ENCODE data around the gene LCE2D.
A peak's percentile ranks its signal among the peaks of the same experiment; 100 is the strongest.
"Not testable (repeated sequence)": the region's sequence is repeated elsewhere in the genome, so short reads cannot be mapped to it uniquely, and the experiment has no call there.

Gene LCE2D

GRCh38 chr1:152663098-152663497 lies at the start of gene LCE2D:
TSS of gene LCE2D (plus strand) at chr1:152663380. CDS start at chr1:152664106, 726 bp downstream.
- DNase-seq (ENCODE audit: low spot score): no peak

- no peak for DNase-seq (ENCODE audit: low spot score)
Measured at GRCh38 chr1:152613511-152613910, 49.7 kb upstream of the LCE2D start, which contains the start of gene LCE3B. TSS of gene LCE3B (plus strand) at chr1:152613811. CDS start at chr1:152613811, 0 bp downstream.

- DNase-seq (ENCODE audit: low spot score): no peak
Measured at GRCh38 chr1:152621993-152622392, 41.2 kb upstream of the LCE2D start.

GRCh38 chr1:152622803-152623202 lies 40.4 kb upstream of the LCE2D start, which contains the start of gene LCE3A:
TSS of gene LCE3A (minus strand) at chr1:152623103. CDS start at chr1:152623103, 0 bp downstream.
- no peak for DNase-seq (ENCODE audit: low spot score)

GRCh38 chr1:152623203-152623844 lies 39.9 kb upstream of the LCE2D start:
- DNase-seq (ENCODE audit: low spot score): no peak

GRCh38 chr1:152626744-152627143 lies 36.4 kb upstream of the LCE2D start:
- no peak for DNase-seq (ENCODE audit: low spot score)

- DNase-seq (ENCODE audit: low spot score): no peak
Measured at GRCh38 chr1:152630596-152630995, 32.6 kb upstream of the LCE2D start.

- no peak for DNase-seq (ENCODE audit: low spot score)
Measured at GRCh38 chr1:152640351-152640750, 22.8 kb upstream of the LCE2D start.

GRCh38 chr1:152643945-152644344 lies 19.2 kb upstream of the LCE2D start:
- no peak for DNase-seq (ENCODE audit: low spot score)

- DNase-seq (ENCODE audit: low spot score): no peak
Measured at GRCh38 chr1:152645146-152645545, 18.0 kb upstream of the LCE2D start.

GRCh38 chr1:152646656-152647055 lies 16.5 kb upstream of the LCE2D start:
- DNase-seq (ENCODE audit: low spot score): no peak

- peak; percentile 43 for DNase-seq (ENCODE audit: low spot score)
Measured at GRCh38 chr1:152654110-152654509, 9.1 kb upstream of the LCE2D start.

GRCh38 chr1:152656459-152656858 lies 6.7 kb upstream of the LCE2D start:
- DNase-seq (ENCODE audit: low spot score): no peak

- DNase-seq (ENCODE audit: low spot score): no peak
Measured at GRCh38 chr1:152657677-152658076, 5.5 kb upstream of the LCE2D start.

- DNase-seq (ENCODE audit: low spot score): no peak
Measured at GRCh38 chr1:152658649-152659048, 4.5 kb upstream of the LCE2D start.

GRCh38 chr1:152666171-152666570 lies 3.0 kb downstream of the LCE2D start:
- DNase-seq (ENCODE audit: low spot score): not testable (repeated sequence)

- no peak for DNase-seq (ENCODE audit: low spot score)
Measured at GRCh38 chr1:152667648-152668047, 4.5 kb downstream of the LCE2D start.

GRCh38 chr1:152673016-152673415 lies 9.8 kb downstream of the LCE2D start:
- no peak for DNase-seq (ENCODE audit: low spot score)

GRCh38 chr1:152674983-152675382 lies 11.8 kb downstream of the LCE2D start, which contains the start of gene LCE2C:
TSS of gene LCE2C (plus strand) at chr1:152675279. CDS start at chr1:152676016, 737 bp downstream.
- not testable (repeated sequence) for DNase-seq (ENCODE audit: low spot score)

- DNase-seq (ENCODE audit: low spot score): no peak
Measured at GRCh38 chr1:152679459-152679858, 16.3 kb downstream of the LCE2D start.

GRCh38 chr1:152681616-152682015 lies 18.4 kb downstream of the LCE2D start:
- no peak for DNase-seq (ENCODE audit: low spot score)

GRCh38 chr1:152683846-152684245 lies 20.7 kb downstream of the LCE2D start:
- DNase-seq (ENCODE audit: low spot score): no peak

- not testable (repeated sequence) for DNase-seq (ENCODE audit: low spot score)
Measured at GRCh38 chr1:152685823-152686222, 22.6 kb downstream of the LCE2D start, which contains the start of gene LCE2B. TSS of gene LCE2B (plus strand) at chr1:152686123. CDS start at chr1:152686844, 721 bp downstream.
